K562 (cell line): ENCODE results near the gene SEC22C. TPM values are rescaled to one million over a fixed set of nuclear protein-coding genes. Genes with fewer than 3 reads are reported as not detected.
A peak's percentile ranks its signal among the peaks of the same experiment; 100 is the strongest.

Experiments
- CEBPG ChIP-seq, 3 experiments: fragments of 200-800 bp in 1 of 3; sonication (Bioruptor generic) in 1 of 3; sonication (generic) in 1 of 3; formaldehyde crosslinking in 1 of 3; IDR thresholded peaks in 2 of 3; conservative IDR thresholded peaks in 1 of 3; 2 replicates each; pipeline versions ENCODE4 v1.6.1 to v1.8.0; 2016 to 2022; ENCODE audit warnings: missing compliant biosample characterization in 2 of 3, missing genetic modification characterization in 2 of 3, mild to moderate bottlenecking in 1 of 3, missing genetic modification reagents in 1 of 3
- FOSL1 ChIP-seq: fragments of 200-800 bp; sonication (Bioruptor generic); conservative IDR thresholded peaks from 2 replicates; pipeline ENCODE4 v1.6.1; 2016; ENCODE audit warnings: missing genetic modification characterization, missing compliant biosample characterization
- FOXJ2 ChIP-seq: fragments of 200-800 bp; sonication (Bioruptor generic); IDR thresholded peaks from 2 replicates; pipeline ENCODE4 v1.6.1; 2016; ENCODE audit warnings: missing genetic modification characterization, missing compliant biosample characterization
- IRF2 ChIP-seq: sonication (generic); formaldehyde crosslinking; IDR thresholded peaks from 2 replicates; pipeline ENCODE4 v1.8.1; 2022; ENCODE audit warnings: mild to moderate bottlenecking, missing genetic modification reagents
- LEF1 ChIP-seq: fragments of 450-650 bp; IDR thresholded peaks from 2 replicates; pipeline ENCODE4 v1.6.1; 2016; ENCODE audit warnings: mild to moderate bottlenecking
- PRPF4 ChIP-seq: fragments of 200-400 bp; formaldehyde crosslinking; IDR thresholded peaks from one replicate; pipeline ENCODE4 v1.6.1; 2017; ENCODE audit warnings: low read length, low read depth, mild to moderate bottlenecking; ENCODE audit not compliant: insufficient read depth, poor library complexity, severe bottlenecking
- RBFOX2 ChIP-seq: fragments of 200-400 bp; formaldehyde crosslinking; IDR thresholded peaks from 2 replicates; pipeline ENCODE4 v1.6.1; 2017; ENCODE audit warnings: low read depth, mild to moderate bottlenecking, low read length, moderate library complexity
- RNF2 ChIP-seq: sonication (generic); IDR thresholded peaks from 2 replicates; pipeline ENCODE4 v1.6.1; 2016
- SIRT6 ChIP-seq: IDR thresholded peaks from one replicate; pipeline ENCODE4 v1.6.1; 2012; ENCODE audit warnings: low read depth, mild to moderate bottlenecking, control low read depth, inconsistent platforms, low read length, moderate library complexity
- SMAD1 ChIP-seq: fragments of 150-350 bp; IDR thresholded peaks from 2 replicates; pipeline ENCODE4 v1.6.1; 2014; ENCODE audit warnings: low read length, low read depth; ENCODE audit not compliant: partially characterized antibody
- TAL1 ChIP-seq: fragments of 450-650 bp; IDR thresholded peaks from 2 replicates; pipeline ENCODE4 v1.6.1; 2016; ENCODE audit warnings: mild to moderate bottlenecking
- TRIM28 ChIP-seq: fragments of 450-650 bp; IDR thresholded peaks from 2 replicates; pipeline ENCODE4 v1.6.1; 2017
- ZBTB8A ChIP-seq: fragments of 450-650 bp; IDR thresholded peaks from 2 replicates; pipeline ENCODE4 v1.6.1; 2018; ENCODE audit warnings: mild to moderate bottlenecking, moderate library complexity; ENCODE audit not compliant: partially characterized antibody
- ZNF165 ChIP-seq: fragments of 250-450 bp; sonication (Bioruptor Pico); IDR thresholded peaks from 2 replicates; pipeline ENCODE4 v1.4.0; 2020; ENCODE audit warnings: borderline replicate concordance
- ZNF174 ChIP-seq: fragments of 250-450 bp; sonication (Bioruptor Pico); IDR thresholded peaks from 2 replicates; pipeline ENCODE4 v1.4.0; 2020; ENCODE audit warnings: mild to moderate bottlenecking
- ZNF184 ChIP-seq: sonication (generic); formaldehyde crosslinking; IDR thresholded peaks from 2 replicates; pipeline ENCODE4 v1.5.0; 2020; ENCODE audit warnings: missing genetic modification reagents
- ZNF282 ChIP-seq: sonication (generic); formaldehyde crosslinking; IDR thresholded peaks from 2 replicates; pipeline ENCODE4 v1.8.1; 2023; ENCODE audit warnings: missing genetic modification reagents
- ZNF436 ChIP-seq: fragments of 250-450, 450-650 bp; sonication (Bioruptor Pico); formaldehyde crosslinking; IDR thresholded peaks from 2 replicates; pipeline ENCODE4 v1.7.0; 2020; ENCODE audit warnings: mild to moderate bottlenecking
- ZNF778 ChIP-seq: fragments of 450-650 bp; formaldehyde crosslinking; IDR thresholded peaks from 2 replicates; pipeline ENCODE4 v1.4.0; 2020; ENCODE audit warnings: mild to moderate bottlenecking, moderate library complexity
- polyA plus RNA-seq, 8 experiments: library from polyadenylated mRNA; depleted of rRNA in 4 of 8; stranded (reverse) in 5 of 8; unstranded in 3 of 8; fragments of >200 nt; fragmentation: Nextera tagmentation in 2 of 8; fragmentation: Illumina TruSeq in 1 of 8; extraction: Ambion mirVana in 2 of 8; extraction: Trizol in 1 of 8; gene quantifications; 2 replicates each; pipeline versions ENCODE4 v1.2.1 to v1.2.3, GENCODE V29; 2011 to 2014; ENCODE audit warnings: inconsistent platforms in 1 of 8, missing spikeins in 1 of 8
- total RNA-seq, 7 experiments: library from RNA; depleted of rRNA in 6 of 7; stranded (reverse); fragments of >200 nt in 6 of 7; fragmentation: Illumina TruSeq in 2 of 7; extraction: Trizol in 2 of 7; gene quantifications; 2 replicates each; pipeline versions ENCODE4 v1.2.1 to v1.2.3, GENCODE V29; 2011 to 2021; ENCODE audit warnings: low replicate concordance in 1 of 7
- TF ChIP-seq, protein P1 (sequence below): sonication (generic); formaldehyde crosslinking; IDR thresholded peaks from 2 replicates; pipeline ENCODE4 v1.8.0; 2022; ENCODE audit warnings: missing genetic modification reagents, mild to moderate bottlenecking, borderline replicate concordance
- TF ChIP-seq, protein P2 (sequence below): fragments of 250-450 bp; sonication (Bioruptor Pico); IDR thresholded peaks from 2 replicates; pipeline ENCODE4 v1.8.0; 2021; ENCODE audit warnings: moderate library complexity, mild to moderate bottlenecking, inconsistent platforms
- TF ChIP-seq, protein P3 (sequence below): sonication (generic); formaldehyde crosslinking; IDR thresholded peaks from 2 replicates; pipeline ENCODE4 v1.5.0; 2020; ENCODE audit warnings: missing genetic modification reagents
- TF ChIP-seq, protein P4 (sequence below): sonication (generic); formaldehyde crosslinking; IDR thresholded peaks from 2 replicates; pipeline ENCODE4 v1.8.0; 2022; ENCODE audit warnings: mild to moderate bottlenecking, low read depth, missing genetic modification reagents
- TF ChIP-seq, protein P5 (sequence below): fragments of 250-450 bp; sonication (Bioruptor Pico); IDR thresholded peaks from 2 replicates; pipeline ENCODE4 v1.5.0; 2020; ENCODE audit warnings: mild to moderate bottlenecking, borderline replicate concordance

SEC22C gene
- total and polyA plus RNA-seq, 9 of the 15 experiments (the other 6 are each of a cell fraction or from before 2014, with no cell fraction given) = 35.6 to 68.4 (median 50.7) TPM

DNA sequence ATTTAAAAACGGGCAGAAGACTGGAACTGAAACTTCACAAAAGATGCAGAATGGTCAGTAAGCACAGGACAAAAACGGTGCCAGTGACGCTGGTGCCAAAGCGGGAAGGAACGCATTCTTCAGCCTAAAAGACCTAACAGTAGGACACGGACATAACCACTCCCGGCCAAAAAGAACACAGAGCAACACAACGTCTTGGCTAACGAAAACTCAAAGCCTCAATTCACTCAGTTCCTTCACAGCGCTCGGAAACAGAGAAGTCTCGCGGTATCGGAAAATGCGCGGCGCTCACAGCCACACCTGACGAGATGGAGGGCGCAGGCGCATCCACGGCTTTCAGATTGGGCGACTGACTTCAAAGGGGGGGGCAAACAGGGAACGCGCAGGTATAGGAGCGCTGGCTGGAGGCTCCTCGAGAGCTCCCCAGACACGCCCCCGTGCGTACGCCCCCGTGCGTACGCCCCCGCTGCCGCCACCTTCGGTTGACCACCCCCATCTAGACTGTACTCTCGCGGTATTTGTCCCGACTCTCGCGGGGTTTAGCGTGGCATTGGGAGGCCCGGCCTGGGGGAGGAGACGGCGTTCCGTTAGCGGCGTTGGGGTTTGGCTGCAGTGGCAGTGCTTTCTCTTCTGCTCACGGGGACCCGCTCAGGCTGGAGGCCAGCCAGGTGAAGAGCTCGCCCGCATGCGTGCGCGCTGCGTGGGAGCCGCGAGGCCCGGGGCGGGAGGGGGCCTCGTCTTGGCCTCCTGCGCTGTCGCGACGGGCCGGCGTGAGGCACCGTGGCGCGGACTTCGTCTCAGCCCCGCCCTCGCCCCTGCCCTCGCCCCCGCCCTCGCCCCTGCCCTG lies 18.6 kb upstream of the SEC22C start, which contains the start of gene NKTR (continued):
- TF ChIP-seq, protein P1, sequence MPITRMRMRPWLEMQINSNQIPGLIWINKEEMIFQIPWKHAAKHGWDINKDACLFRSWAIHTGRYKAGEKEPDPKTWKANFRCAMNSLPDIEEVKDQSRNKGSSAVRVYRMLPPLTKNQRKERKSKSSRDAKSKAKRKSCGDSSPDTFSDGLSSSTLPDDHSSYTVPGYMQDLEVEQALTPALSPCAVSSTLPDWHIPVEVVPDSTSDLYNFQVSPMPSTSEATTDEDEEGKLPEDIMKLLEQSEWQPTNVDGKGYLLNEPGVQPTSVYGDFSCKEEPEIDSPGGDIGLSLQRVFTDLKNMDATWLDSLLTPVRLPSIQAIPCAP (CRISPR knock-in tag) = no peak
- peak; percentile 44; the same call in 1 of the 2 replicates for TF ChIP-seq FOXJ2
- TF ChIP-seq, protein P2, sequence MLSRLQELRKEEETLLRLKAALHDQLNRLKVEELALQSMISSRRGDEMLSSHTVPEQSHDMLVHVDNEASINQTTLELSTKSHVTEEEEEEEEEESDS (CRISPR knock-in tag) = no peak
- TF ChIP-seq ZNF184 (CRISPR knock-in tag) = no peak
- TF ChIP-seq, protein P3, sequence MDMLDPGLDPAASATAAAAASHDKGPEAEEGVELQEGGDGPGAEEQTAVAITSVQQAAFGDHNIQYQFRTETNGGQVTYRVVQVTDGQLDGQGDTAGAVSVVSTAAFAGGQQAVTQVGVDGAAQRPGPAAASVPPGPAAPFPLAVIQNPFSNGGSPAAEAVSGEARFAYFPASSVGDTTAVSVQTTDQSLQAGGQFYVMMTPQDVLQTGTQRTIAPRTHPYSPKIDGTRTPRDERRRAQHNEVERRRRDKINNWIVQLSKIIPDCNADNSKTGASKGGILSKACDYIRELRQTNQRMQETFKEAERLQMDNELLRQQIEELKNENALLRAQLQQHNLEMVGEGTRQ (CRISPR knock-in tag) = no peak
- TF ChIP-seq CEBPG (CRISPR knock-in tag; IDR thresholded peaks at IDR 0.05) = no peak
- no peak for TF ChIP-seq CEBPG (tag; conservative IDR thresholded peaks at IDR 0.05 in 1 of 2, IDR thresholded peaks at IDR 0.05 in 1 of 2)
- TF ChIP-seq, protein P4, sequence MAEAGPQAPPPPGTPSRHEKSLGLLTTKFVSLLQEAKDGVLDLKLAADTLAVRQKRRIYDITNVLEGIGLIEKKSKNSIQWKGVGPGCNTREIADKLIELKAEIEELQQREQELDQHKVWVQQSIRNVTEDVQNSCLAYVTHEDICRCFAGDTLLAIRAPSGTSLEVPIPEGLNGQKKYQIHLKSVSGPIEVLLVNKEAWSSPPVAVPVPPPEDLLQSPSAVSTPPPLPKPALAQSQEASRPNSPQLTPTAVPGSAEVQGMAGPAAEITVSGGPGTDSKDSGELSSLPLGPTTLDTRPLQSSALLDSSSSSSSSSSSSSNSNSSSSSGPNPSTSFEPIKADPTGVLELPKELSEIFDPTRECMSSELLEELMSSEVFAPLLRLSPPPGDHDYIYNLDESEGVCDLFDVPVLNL (CRISPR knock-in tag) = peak; percentile 65; the same call in 1 of the 2 replicates
- TF ChIP-seq ZNF282 (CRISPR knock-in tag) = no peak
- no peak for TF ChIP-seq IRF2 (CRISPR knock-in tag)
- TF ChIP-seq ZNF165 = no peak
- TF ChIP-seq, protein P5, sequence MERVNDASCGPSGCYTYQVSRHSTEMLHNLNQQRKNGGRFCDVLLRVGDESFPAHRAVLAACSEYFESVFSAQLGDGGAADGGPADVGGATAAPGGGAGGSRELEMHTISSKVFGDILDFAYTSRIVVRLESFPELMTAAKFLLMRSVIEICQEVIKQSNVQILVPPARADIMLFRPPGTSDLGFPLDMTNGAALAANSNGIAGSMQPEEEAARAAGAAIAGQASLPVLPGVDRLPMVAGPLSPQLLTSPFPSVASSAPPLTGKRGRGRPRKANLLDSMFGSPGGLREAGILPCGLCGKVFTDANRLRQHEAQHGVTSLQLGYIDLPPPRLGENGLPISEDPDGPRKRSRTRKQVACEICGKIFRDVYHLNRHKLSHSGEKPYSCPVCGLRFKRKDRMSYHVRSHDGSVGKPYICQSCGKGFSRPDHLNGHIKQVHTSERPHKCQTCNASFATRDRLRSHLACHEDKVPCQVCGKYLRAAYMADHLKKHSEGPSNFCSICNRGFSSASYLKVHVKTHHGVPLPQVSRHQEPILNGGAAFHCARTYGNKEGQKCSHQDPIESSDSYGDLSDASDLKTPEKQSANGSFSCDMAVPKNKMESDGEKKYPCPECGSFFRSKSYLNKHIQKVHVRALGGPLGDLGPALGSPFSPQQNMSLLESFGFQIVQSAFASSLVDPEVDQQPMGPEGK (CRISPR knock-in tag) = no peak
- no peak; the same call in 1 of the 2 replicates for TF ChIP-seq TRIM28
- TF ChIP-seq FOSL1 = peak; percentile 57; the same call in 1 of the 2 replicates
- TF ChIP-seq ZNF174 (CRISPR knock-in tag) = no peak
- TF ChIP-seq SIRT6 = no peak
- TF ChIP-seq ZBTB8A = no peak
- TF ChIP-seq ZNF778 (CRISPR knock-in tag) = no peak
- no peak for TF ChIP-seq ZNF436 (CRISPR knock-in tag)
- TF ChIP-seq LEF1 = peak; percentile 84; the same call in 1 of the 2 replicates
- TF ChIP-seq RBFOX2 = peak; percentile 100
- no peak for TF ChIP-seq TAL1
- TF ChIP-seq PRPF4 = no peak
- peak; percentile 50 for TF ChIP-seq RNF2
- no peak for TF ChIP-seq SMAD1
